Stomach smooth muscle (tissue), 2 donors: ENCODE data around the gene CLASP2.
"Not testable (repeated sequence)": the region's sequence is repeated elsewhere in the genome, so short reads cannot be mapped to it uniquely, and the experiment has no call there.

ENCODE experiments used
- H3K27ac ChIP-seq: one replicate; pipeline ENCODE4 v1.7.0; 2013; ENCODE audit warnings: mild to moderate bottlenecking, low read length, inconsistent platforms
- H3K27me3 ChIP-seq, 2 donors: one replicate each; pipeline ENCODE4 v1.7.0; 2013; ENCODE audit warnings: low read length in 2 of 2; ENCODE audit not compliant: insufficient read depth in 2 of 2, control insufficient read depth in 1 of 2
- H3K36me3 ChIP-seq, 2 donors: one replicate each; pipeline ENCODE4 v1.7.0; 2013; ENCODE audit warnings: low read length in 2 of 2; ENCODE audit not compliant: control insufficient read depth in 2 of 2, insufficient read depth in 2 of 2
- H3K4me1 ChIP-seq: one replicate; pipeline ENCODE4 v1.7.0; 2013; ENCODE audit warnings: low read length; ENCODE audit not compliant: control insufficient read depth, insufficient read depth
- H3K4me3 ChIP-seq, 2 donors: one replicate each; pipeline ENCODE4 v1.7.0; 2013; ENCODE audit warnings: low read length in 2 of 2
- H3K9ac ChIP-seq, 2 donors: one replicate each; pipeline ENCODE4 v1.7.0; 2013; ENCODE audit warnings: low read length in 2 of 2, mild to moderate bottlenecking in 1 of 2
- H3K9me3 ChIP-seq, 2 donors: one replicate each; pipeline ENCODE4 v1.7.0; 2013; ENCODE audit warnings: low read length in 2 of 2; ENCODE audit not compliant: control insufficient read depth in 2 of 2
- donor health status: healthy.
- donor health status: Pancreatic carcinoma.

CLASP2 gene

DNA sequence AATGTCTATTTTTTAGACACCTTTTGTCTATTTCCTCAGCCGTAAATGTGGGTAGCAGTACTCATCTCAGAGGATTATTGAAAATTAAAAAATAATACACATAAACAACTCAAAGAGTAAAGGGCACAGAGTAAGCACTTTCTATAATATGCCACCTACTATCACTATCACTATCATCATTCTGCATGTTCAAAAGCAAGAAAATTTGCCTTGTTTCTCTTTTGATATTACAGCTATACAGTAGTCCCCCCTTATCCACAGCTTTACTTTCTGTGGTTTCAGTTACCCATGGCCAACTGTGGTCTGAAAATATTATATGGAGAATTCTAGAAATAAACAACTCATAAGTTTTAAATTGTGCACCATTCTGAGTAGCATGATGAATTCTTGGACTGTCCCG lies 27.7 kb downstream of the CLASP2 start:
- H3K9ac ChIP-seq, result no peak overlapping the region
- H3K4me3 ChIP-seq, result no peak overlapping the region

DNA sequence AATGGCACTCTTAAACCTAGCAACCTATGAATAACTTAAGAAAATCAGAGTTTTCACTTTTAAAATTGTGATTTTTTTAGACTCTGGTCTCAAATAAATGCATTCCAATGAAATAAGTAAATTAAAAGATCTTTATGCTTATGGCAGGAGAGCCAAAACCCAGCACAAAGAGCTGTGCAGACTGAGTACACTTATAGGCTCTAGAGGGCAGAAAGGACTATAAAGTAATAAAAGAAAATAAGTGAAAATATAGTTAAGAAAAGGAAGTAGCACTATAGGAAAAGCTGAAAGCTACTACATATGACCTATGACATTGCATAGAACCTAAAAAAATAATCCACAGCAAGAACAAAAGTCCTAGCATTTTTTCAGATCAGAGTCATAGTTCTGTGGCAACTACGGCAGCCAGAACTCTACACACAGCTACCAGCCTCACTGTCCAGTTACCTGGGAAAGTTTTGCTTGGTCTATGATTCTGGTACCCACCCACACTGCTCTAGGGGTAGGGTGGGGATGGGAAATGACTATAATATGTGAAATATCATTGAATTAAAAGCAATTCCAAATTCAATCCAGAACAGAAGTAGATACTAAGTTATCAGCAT lies 30.5 kb downstream of the CLASP2 start:
- no peaks in the 10 kb centered on the region for H3K4me1 ChIP-seq
- H3K9ac ChIP-seq, result no peak overlapping the region
- H3K36me3 ChIP-seq, result peaks cover 0 to 3% of the 10 kb centered on the region in 2 donors
- H3K9me3 ChIP-seq, result no peaks in the 10 kb centered on the region
- H3K4me3 ChIP-seq, result no peak overlapping the region
- H3K27me3 ChIP-seq, result no peaks in the 10 kb centered on the region
- H3K27ac ChIP-seq, result no peak overlapping the region

More for the DNA sequence above, 27.7 kb downstream of the CLASP2 start:
- Histone ChIP-seq H3K36me3 (peaks cover 0 to 3% of the 10 kb centered on the region in 2 donors), H3K27me3 (no peaks in the 10 kb centered on the region), H3K9me3 (no peaks in the 10 kb centered on the region), H3K4me1 (no peaks in the 10 kb centered on the region), H3K27ac (no peak overlapping the region)

DNA sequence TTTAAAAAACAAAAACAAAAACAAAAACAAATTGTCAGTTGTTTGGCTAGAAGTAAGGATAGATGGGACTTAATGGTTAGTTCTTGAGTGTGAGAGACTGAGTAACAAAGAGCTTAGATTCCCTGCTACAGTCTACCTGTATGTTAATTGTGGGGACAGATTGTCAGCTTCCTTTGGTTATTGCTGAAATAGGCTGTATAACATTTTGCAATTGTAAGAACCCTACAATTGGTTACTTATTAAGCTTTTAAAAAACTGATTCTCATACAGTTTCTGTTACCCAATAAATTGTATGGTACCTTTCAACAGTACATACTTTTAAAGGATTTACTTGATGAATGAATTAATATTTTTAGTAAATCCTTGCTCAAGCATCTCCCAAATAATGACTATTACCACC lies 35.3 kb downstream of the CLASP2 start:
- Histone ChIP-seq H3K4me1 (no peaks in the 10 kb centered on the region), H3K9ac (no peak overlapping the region), H3K4me3 (no peak overlapping the region), H3K36me3 (no peaks in the 10 kb centered on the region), H3K27ac (no peak overlapping the region), H3K27me3 (no peaks in the 10 kb centered on the region), H3K9me3 (no peaks in the 10 kb centered on the region)

GRCh38 chr3:33681667-33682066 lies 36.4 kb downstream of the CLASP2 start:
- no peaks in the 10 kb centered on the region for H3K9me3 ChIP-seq
- H3K9ac ChIP-seq, result no peak overlapping the region
- no peaks in the 10 kb centered on the region for H3K27me3 ChIP-seq
- no peaks in the 10 kb centered on the region for H3K4me1 ChIP-seq
- no peaks in the 10 kb centered on the region for H3K36me3 ChIP-seq
- H3K4me3 ChIP-seq, result no peak overlapping the region
- H3K27ac ChIP-seq, result no peak overlapping the region

DNA sequence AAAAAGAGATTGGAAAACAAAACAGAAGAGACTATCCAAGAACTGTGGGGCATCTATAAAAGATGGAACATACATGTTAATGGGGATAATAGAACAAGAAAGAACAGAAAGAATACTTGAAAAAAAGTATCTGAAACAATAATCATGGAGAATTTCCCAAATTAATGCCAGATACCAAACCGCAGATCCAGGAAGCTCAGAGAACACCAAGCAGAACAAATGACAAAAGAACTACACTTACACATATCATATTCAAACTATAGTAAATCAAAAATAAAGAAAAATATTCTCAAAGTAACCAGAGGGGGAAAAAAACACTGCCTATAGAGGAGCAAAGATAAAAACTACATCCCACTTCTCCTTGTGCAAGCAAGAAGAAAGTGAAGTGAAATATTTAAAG lies 40.0 kb downstream of the CLASP2 start:
- no peak overlapping the region for H3K4me3 ChIP-seq
- no peaks in the 10 kb centered on the region for H3K4me1 ChIP-seq
- no peaks in the 10 kb centered on the region for H3K36me3 ChIP-seq
- no peaks in the 10 kb centered on the region for H3K9me3 ChIP-seq
- no peak overlapping the region for H3K27ac ChIP-seq
- H3K27me3 ChIP-seq, result no peaks in the 10 kb centered on the region
- H3K9ac ChIP-seq, result no peak overlapping the region

- H3K27ac ChIP-seq, H3K27me3 ChIP-seq, H3K36me3 ChIP-seq, H3K4me3 ChIP-seq, H3K9me3 ChIP-seq, H3K4me1 ChIP-seq, H3K9ac ChIP-seq: not testable (repeated sequence)
Observed at GRCh38 chr3:33673436-33673835, 44.6 kb downstream of the CLASP2 start.

GRCh38 chr3:33668618-33669017 lies 49.4 kb downstream of the CLASP2 start:
- H3K4me1 ChIP-seq, result no peaks in the 10 kb centered on the region
- H3K9me3 ChIP-seq, result no peaks in the 10 kb centered on the region
- no peak overlapping the region for H3K27ac ChIP-seq
- no peaks in the 10 kb centered on the region for H3K36me3 ChIP-seq
- H3K27me3 ChIP-seq, result no peaks in the 10 kb centered on the region
- H3K9ac ChIP-seq, result no peak overlapping the region
- H3K4me3 ChIP-seq, result no peak overlapping the region

DNA sequence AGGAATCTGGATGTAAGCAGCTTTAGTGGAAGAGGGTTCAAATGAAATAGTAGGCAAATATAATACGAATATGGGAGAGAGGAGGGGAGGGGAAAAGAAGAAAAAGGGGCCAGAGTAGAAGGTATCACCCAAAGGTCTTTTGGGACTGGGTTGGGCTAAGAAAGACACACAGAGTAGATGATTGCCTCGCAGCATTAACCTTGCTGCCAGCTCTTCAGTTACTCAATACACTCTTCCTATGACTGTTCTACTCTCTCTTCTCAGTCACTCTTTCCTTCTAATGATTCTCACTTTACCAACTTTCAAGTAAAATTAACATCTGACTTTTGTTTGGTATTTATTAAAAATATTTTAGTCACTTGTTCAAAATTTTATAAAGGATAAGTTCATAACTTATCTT lies 52.8 kb downstream of the CLASP2 start:
- Histone ChIP-seq H3K36me3 (no peaks in the 10 kb centered on the region), H3K9me3 (no peaks in the 10 kb centered on the region), H3K27me3 (no peaks in the 10 kb centered on the region), H3K27ac (no peak overlapping the region), H3K4me1 (no peaks in the 10 kb centered on the region), H3K4me3 (no peak overlapping the region), H3K9ac (no peak overlapping the region)

- Histone ChIP-seq H3K4me1 (no peaks in the 10 kb centered on the region), H3K4me3 (no peak overlapping the region), H3K36me3 (no peaks in the 10 kb centered on the region), H3K27ac (no peak overlapping the region), H3K9me3 (no peaks in the 10 kb centered on the region), H3K9ac (no peak overlapping the region), H3K27me3 (no peaks in the 10 kb centered on the region)
Observed at GRCh38 chr3:33664195-33664594, 53.9 kb downstream of the CLASP2 start.

DNA sequence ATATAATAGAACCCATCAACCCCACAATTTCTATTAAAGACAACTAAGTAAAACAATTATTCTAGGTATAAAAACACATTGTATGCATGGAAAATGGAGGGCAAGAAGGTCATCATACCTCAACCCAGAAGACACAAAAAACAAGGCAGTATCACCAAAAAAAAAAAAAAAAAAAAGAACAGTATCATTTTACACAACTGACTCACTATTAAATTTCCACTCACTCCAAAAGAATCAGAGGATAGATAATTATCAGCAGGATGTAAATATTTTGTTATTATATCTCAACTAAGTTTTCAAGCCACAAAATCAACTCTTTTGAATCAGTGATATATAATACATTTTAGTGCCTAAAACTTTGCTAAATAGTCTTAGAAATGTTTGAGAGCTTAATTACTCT lies 55.0 kb downstream of the CLASP2 start:
- H3K4me3 ChIP-seq, result no peak overlapping the region
- H3K27ac ChIP-seq, result no peak overlapping the region
- H3K9me3 ChIP-seq, result no peaks in the 10 kb centered on the region
- no peak overlapping the region for H3K9ac ChIP-seq
- H3K27me3 ChIP-seq, result no peaks in the 10 kb centered on the region
- H3K4me1 ChIP-seq, result no peaks in the 10 kb centered on the region
- no peaks in the 10 kb centered on the region for H3K36me3 ChIP-seq

DNA sequence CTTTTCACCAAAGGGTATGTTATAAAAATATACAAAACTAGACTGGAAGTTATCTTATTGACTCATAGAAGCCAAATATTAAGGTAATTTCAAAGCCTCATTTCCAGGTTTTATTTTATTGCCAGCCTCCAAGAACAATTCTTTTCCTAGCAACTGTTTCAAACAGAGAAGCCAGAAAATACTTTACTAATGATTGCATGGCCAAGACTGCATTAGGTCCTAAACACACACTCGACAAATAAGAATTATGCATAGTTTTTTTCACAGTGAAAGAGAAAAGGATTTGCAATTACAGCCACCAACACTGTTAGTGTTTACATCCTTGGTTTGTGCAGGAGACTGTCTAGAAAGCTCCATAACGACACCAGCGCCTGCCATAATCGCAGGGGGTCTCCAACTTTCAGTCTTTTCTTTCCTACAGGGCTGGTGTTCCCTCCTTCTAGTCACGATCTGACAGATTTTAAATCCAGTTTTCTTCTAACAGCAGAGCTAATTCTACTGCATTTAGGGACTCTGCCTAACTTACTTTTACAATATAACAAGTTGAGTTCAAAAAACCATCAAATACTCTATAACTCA lies 58.1 kb downstream of the CLASP2 start:
- Histone ChIP-seq H3K9ac (peak overlapping the region; percentile 32 to 42), H3K4me3 (peak overlapping the region; percentile 81 to 83), H3K27me3 (no peaks in the 10 kb centered on the region), H3K9me3 (no peaks in the 10 kb centered on the region), H3K36me3 (no peaks in the 10 kb centered on the region), H3K4me1 (no peaks in the 10 kb centered on the region), H3K27ac (peak overlapping the region; percentile 56)
